ENCODE measurements around the gene P2RY2. TPM values are rescaled to one million over a fixed set of nuclear protein-coding genes. Genes with fewer than 3 reads are reported as not detected.

P2RY2 gene
- polyA plus RNA-seq, 1 of the 3 experiments (the other 2 are of a cell fraction), result 0.12 TPM

GRCh38 chr11:73194034-73194507 lies 24.0 kb upstream of the P2RY2 start:
- DNase-seq, result no peak
- ChIA-PET CTCF (interaction anchor here (1.0 to 3.9 kb wide), 6 partner anchors 9 to 113 kb away, joined by 3 to 14 read pairs (median 3); no protein-coding TSS in a partner anchor), POLR2A (no interaction called here)
- no peaks in the 10 kb centered on the region for H4K20me1 ChIP-seq (ENCODE audit: insufficient read depth)
- H3K36me3 ChIP-seq (replicated peaks in 1 of 2; ENCODE audit: control insufficient read depth in 1 of 2, insufficient read depth in 2 of 2, low read length in 1 of 2), result no peaks in the 10 kb centered on the region
- no peaks in the 10 kb centered on the region for H3K79me2 ChIP-seq (ENCODE audit: insufficient read depth)
- no peak overlapping the region for H3K4me3 ChIP-seq (ENCODE audit: low read depth in 2 of 2, low read length in 1 of 2)
- WGBS (ENCODE audit: low lambda C conversion rate), result 96% methylated on average over 3 of the region's 3 CpGs
- no peak for TF ChIP-seq FOXJ3 (CRISPR knock-in tag; IDR thresholded peaks at IDR 0.05)
- TF ChIP-seq SMC3 (IDR thresholded peaks at IDR 0.05; ENCODE audit: low read depth, low read length), result no peak
- no peak for TF ChIP-seq POLR2AphosphoS5 (IDR thresholded peaks at IDR 0.05; ENCODE audit: low read depth, low read length)
- no peak for TF ChIP-seq FOXM1 (IDR thresholded peaks at IDR 0.05; ENCODE audit: low read depth)
- TF ChIP-seq PBX3 (IDR thresholded peaks at IDR 0.05), result no peak
- TF ChIP-seq GATA2 (CRISPR knock-in tag; IDR thresholded peaks at IDR 0.05), result no peak
- no peak for TF ChIP-seq ELF1 (IDR thresholded peaks at IDR 0.05)
- TF ChIP-seq MEF2A (IDR thresholded peaks at IDR 0.05; ENCODE audit: borderline replicate concordance, low read depth), result no peak
- TF ChIP-seq RCOR1 (IDR thresholded peaks at IDR 0.05; ENCODE audit: low read length), result no peak
- TF ChIP-seq GABPA (IDR thresholded peaks at IDR 0.05; ENCODE audit: low read depth), result no peak
- no peak for TF ChIP-seq NRF1 (IDR thresholded peaks at IDR 0.05; ENCODE audit: low read depth, low read length)
- no peak for TF ChIP-seq TCF12 (IDR thresholded peaks at IDR 0.05)
- no peak overlapping the region for H2AFZ ChIP-seq (ENCODE audit: low read depth)
- H3F3A ChIP-seq (replicated peaks; ENCODE audit: insufficient read depth), result no peaks in the 10 kb centered on the region
- no peaks in the 10 kb centered on the region; a peak in 1 of 4 replicates for H3K4me1 ChIP-seq (ENCODE audit: control insufficient read depth in 1 of 2, insufficient read depth in 2 of 2, low read depth in 1 of 2, low read length in 1 of 2)
- H3K9me3 ChIP-seq, result no peaks in the 10 kb centered on the region
- H3K4me2 ChIP-seq, result no peak overlapping the region
- no peaks in the 10 kb centered on the region for H3K9me2 ChIP-seq
- no peaks in the 10 kb centered on the region for H3K27me3 ChIP-seq (ENCODE audit: insufficient read depth)
- H3K9ac ChIP-seq, result no peak overlapping the region
- H3K27ac ChIP-seq (ENCODE audit: low read depth in 2 of 2, low read length in 1 of 2), result no peak overlapping the region

- Histone ChIP-seq H3K79me2 (ENCODE audit: insufficient read depth) (no peaks in the 10 kb centered on the region), H3F3A (replicated peaks; ENCODE audit: insufficient read depth) (no peaks in the 10 kb centered on the region), H3K4me1 (ENCODE audit: control insufficient read depth in 1 of 2, insufficient read depth in 2 of 2, low read depth in 1 of 2, low read length in 1 of 2) (no peaks in the 10 kb centered on the region; a peak in 1 of 4 replicates), H2AFZ (ENCODE audit: low read depth) (no peak overlapping the region), H3K9me3 (no peaks in the 10 kb centered on the region), H4K20me1 (ENCODE audit: insufficient read depth) (no peaks in the 10 kb centered on the region), H3K4me2 (no peak overlapping the region), H3K4me3 (ENCODE audit: low read depth in 2 of 2, low read length in 1 of 2) (no peak overlapping the region), H3K9ac (no peak overlapping the region), H3K36me3 (replicated peaks in 1 of 2; ENCODE audit: control insufficient read depth in 1 of 2, insufficient read depth in 2 of 2, low read length in 1 of 2) (no peaks in the 10 kb centered on the region), H3K27ac (ENCODE audit: low read depth in 2 of 2, low read length in 1 of 2) (no peak overlapping the region), H3K9me2 (no peaks in the 10 kb centered on the region), H3K27me3 (ENCODE audit: insufficient read depth) (no peaks in the 10 kb centered on the region)
- ChIA-PET POLR2A (no interaction called here), CTCF (interaction anchor here (1.0 to 3.9 kb wide), 4 partner anchors 10 to 112 kb away, joined by 3 to 14 read pairs (median 6); no protein-coding TSS in a partner anchor)
- 91% methylated on average over 8 of the region's 8 CpGs for WGBS (ENCODE audit: low lambda C conversion rate)
- no peak for DNase-seq
- TF ChIP-seq EP300 (IDR thresholded peaks at IDR 0.05; ENCODE audit: borderline replicate concordance in 1 of 2, low read depth in 1 of 2, low read length in 1 of 2), result no peak
- no peak for TF ChIP-seq MAX (IDR thresholded peaks at IDR 0.05; ENCODE audit: low read depth)
- TF ChIP-seq NRF1 (IDR thresholded peaks at IDR 0.05; ENCODE audit: low read depth, low read length), result no peak
- TF ChIP-seq GABPA (IDR thresholded peaks at IDR 0.05; ENCODE audit: low read depth), result no peak
- TF ChIP-seq PBX3 (IDR thresholded peaks at IDR 0.05), result no peak
- TF ChIP-seq POLR2AphosphoS5 (IDR thresholded peaks at IDR 0.05; ENCODE audit: low read depth, low read length), result no peak
- TF ChIP-seq MEF2A (IDR thresholded peaks at IDR 0.05; ENCODE audit: borderline replicate concordance, low read depth), result no peak
- no peak for TF ChIP-seq JUND (IDR thresholded peaks at IDR 0.05)
Observed at GRCh38 chr11:73194593-73194992, 23.5 kb upstream of the P2RY2 start.
